ENCODE data around the gene P2RX7. TPM values are rescaled to one million over a fixed set of nuclear protein-coding genes. Genes with fewer than 3 reads are reported as not detected.

Gene P2RX7
- total and polyA plus RNA-seq, 7 donors: 0.07 to 1.3 (median 0.17) TPM

DNA sequence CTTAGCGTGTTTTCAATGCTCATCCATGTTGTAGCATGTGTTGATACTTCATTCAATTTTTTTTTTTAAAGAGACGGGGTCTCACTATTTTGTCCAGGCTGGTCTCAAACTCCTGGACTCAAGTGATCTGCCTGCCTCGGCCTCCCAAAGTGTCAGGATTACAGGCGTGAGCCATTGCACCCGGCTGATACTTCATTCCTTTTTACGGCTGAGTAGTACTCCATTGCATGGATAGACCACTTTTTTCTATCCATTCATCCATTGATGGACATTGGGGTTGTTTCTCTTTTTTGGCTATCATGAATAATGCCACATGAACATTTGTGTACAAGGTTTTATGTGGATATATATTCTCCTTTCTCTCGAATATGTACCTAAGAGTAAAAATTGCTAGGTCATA lies 1.2 kb downstream of the P2RX7 start:
- H3K4me1 ChIP-seq: peaks cover 6% of the 10 kb centered on the region
- DNase-seq (no peak), ATAC-seq (no peak)
- no peaks in the 10 kb centered on the region for H3K27me3 ChIP-seq (ENCODE audit: insufficient read depth in 3 of 3, low read length in 2 of 3)
- intact Hi-C loops (cut with DNase I): no loop called here
- H3K27ac ChIP-seq: no peak overlapping the region
- no peaks in the 10 kb centered on the region for H3K36me3 ChIP-seq (ENCODE audit: insufficient read depth in 1 of 2, low read depth in 1 of 2)
- no peak overlapping the region for H3K4me3 ChIP-seq
- no peaks in the 10 kb centered on the region for H3K9me3 ChIP-seq
- TF ChIP-seq, protein P1, sequence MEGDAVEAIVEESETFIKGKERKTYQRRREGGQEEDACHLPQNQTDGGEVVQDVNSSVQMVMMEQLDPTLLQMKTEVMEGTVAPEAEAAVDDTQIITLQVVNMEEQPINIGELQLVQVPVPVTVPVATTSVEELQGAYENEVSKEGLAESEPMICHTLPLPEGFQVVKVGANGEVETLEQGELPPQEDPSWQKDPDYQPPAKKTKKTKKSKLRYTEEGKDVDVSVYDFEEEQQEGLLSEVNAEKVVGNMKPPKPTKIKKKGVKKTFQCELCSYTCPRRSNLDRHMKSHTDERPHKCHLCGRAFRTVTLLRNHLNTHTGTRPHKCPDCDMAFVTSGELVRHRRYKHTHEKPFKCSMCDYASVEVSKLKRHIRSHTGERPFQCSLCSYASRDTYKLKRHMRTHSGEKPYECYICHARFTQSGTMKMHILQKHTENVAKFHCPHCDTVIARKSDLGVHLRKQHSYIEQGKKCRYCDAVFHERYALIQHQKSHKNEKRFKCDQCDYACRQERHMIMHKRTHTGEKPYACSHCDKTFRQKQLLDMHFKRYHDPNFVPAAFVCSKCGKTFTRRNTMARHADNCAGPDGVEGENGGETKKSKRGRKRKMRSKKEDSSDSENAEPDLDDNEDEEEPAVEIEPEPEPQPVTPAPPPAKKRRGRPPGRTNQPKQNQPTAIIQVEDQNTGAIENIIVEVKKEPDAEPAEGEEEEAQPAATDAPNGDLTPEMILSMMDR (IDR thresholded peaks at IDR 0.05): no peak
- WGBS, 3 donors: 84 to 93% (median 92%) methylated on average over 7 of the region's 7 CpGs

DNA sequence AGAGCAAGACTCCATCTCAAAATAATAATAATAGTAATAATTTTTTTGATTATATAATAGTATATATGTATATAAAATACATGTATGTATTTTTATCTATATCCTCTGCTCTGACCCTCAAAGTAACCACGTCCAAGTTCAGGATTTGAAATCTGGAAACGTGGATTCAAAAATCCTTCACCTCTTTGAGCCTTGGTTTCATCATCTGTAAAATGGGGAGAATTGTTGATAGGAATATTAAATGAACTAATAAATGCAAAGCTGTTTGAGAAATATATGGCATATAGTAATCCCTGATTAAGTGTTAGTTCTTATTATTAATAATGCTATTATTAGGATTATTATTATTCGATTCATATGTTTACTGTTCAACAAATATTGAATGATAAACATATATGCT lies 2.6 kb downstream of the P2RX7 start:
- DNase-seq: no peak
- no peak overlapping the region for H3K27ac ChIP-seq
- WGBS, 3 donors: 93 to 96% (median 96%) methylated on average over 3 of the region's 3 CpGs
- H3K36me3 ChIP-seq (ENCODE audit: insufficient read depth in 1 of 2, low read depth in 1 of 2): no peaks in the 10 kb centered on the region
- no peak for ATAC-seq
- H3K4me1 ChIP-seq: peaks cover 6% of the 10 kb centered on the region
- intact Hi-C loops (cut with DNase I): no loop called here
- TF ChIP-seq, protein P1 (IDR thresholded peaks at IDR 0.05): no peak
- no peaks in the 10 kb centered on the region for H3K27me3 ChIP-seq (ENCODE audit: insufficient read depth in 3 of 3, low read length in 2 of 3)
- no peaks in the 10 kb centered on the region for H3K9me3 ChIP-seq
- no peak overlapping the region for H3K4me3 ChIP-seq

DNA sequence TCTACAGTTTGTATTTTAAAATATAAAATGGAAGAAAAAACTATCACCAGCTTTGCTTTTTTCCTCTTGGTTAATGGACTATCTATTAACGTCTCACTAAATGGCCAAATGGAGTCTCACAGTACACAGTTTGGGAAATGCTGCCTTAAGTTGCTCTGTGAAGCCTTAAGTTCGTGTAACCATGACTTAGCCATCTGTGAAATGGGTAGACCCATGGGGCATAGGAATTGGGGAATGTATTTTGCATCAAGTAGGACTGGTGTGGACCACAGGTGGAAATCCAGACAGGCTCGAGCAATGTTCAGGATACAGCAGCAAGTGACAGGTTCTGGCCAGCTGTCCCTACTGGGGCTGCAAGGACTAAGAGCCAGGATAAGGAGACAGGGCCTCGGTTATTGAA lies 4.8 kb downstream of the P2RX7 start:
- TF ChIP-seq, protein P1 (IDR thresholded peaks at IDR 0.05): no peak
- Histone ChIP-seq H3K9me3 (no peaks in the 10 kb centered on the region), H3K4me3 (no peak overlapping the region), H3K27ac (no peak overlapping the region), H3K4me1 (peaks cover 6% of the 10 kb centered on the region), H3K36me3 (ENCODE audit: insufficient read depth in 1 of 2, low read depth in 1 of 2) (no peaks in the 10 kb centered on the region), H3K27me3 (ENCODE audit: insufficient read depth in 3 of 3, low read length in 2 of 3) (no peaks in the 10 kb centered on the region)
- no peak for DNase-seq
- WGBS, 3 donors: 83 to 90% (median 87%) methylated on average over 4 of the region's 4 CpGs
- intact Hi-C loops (cut with DNase I): no loop called here
- no peak for ATAC-seq

DNA sequence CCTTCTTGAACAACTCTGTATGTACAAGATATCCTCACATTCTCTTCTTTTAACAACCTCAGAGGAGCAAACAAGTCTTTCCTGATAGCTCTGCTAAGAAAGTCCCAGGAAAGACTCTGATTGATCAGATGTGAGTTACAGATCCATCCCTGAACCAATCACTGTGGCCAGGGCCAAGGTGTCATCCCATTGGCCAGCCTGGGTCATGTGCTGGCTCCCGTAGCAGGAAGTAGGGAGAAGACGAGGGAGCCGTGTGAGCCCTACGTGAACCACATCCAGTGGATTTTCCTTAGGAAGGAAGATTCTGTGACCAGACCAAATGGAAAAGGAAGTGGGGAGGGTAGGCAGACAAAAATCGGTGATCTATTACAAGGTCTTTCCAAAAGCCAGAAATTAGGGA lies 5.6 kb downstream of the P2RX7 start:
- Histone ChIP-seq H3K4me1 (peaks cover 5% of the 10 kb centered on the region), H3K36me3 (ENCODE audit: insufficient read depth in 1 of 2, low read depth in 1 of 2) (no peaks in the 10 kb centered on the region), H3K27me3 (ENCODE audit: insufficient read depth in 3 of 3, low read length in 2 of 3) (no peaks in the 10 kb centered on the region), H3K27ac (no peak overlapping the region), H3K9me3 (no peaks in the 10 kb centered on the region), H3K4me3 (no peak overlapping the region)
- DNase-seq (no peak), ATAC-seq (no peak)
- WGBS, 3 donors: 76 to 81% (median 79%) methylated on average over 5 of the region's 5 CpGs
- intact Hi-C loops (cut with DNase I): no loop called here
- TF ChIP-seq, protein P1 (IDR thresholded peaks at IDR 0.05): no peak

DNA sequence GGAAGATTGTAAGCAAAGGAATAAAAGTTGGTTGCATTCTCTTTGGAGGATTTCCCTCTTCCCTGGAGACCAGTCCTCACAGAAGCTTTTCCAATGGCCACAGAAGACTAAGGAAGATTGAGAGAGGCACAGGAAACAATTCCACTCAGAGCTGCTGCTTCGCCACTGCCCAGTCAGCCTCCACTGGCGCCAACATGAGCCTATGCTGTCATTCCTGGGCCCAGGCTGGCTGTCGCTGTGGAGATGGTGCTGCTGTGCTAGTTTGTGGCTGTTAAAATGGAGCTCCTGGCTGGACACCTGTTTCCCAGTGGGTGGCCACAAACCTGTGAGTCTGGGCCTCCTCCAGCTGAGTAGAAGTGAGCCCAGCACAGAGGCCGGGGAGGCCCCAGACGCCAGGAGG lies 6.6 kb downstream of the P2RX7 start:
- TF ChIP-seq, protein P1 (IDR thresholded peaks at IDR 0.05): no peak
- 88 to 94% (median 90%) methylated on average over 5 of the region's 5 CpGs for WGBS, 3 donors
- no peak overlapping the region for H3K27ac ChIP-seq
- no peaks in the 10 kb centered on the region for H3K4me1 ChIP-seq
- no peak for DNase-seq
- H3K4me3 ChIP-seq: no peak overlapping the region
- ATAC-seq: no peak
- H3K9me3 ChIP-seq: no peaks in the 10 kb centered on the region
- no peaks in the 10 kb centered on the region for H3K36me3 ChIP-seq (ENCODE audit: insufficient read depth in 1 of 2, low read depth in 1 of 2)
- intact Hi-C loops (cut with DNase I): no loop called here
- no peaks in the 10 kb centered on the region for H3K27me3 ChIP-seq (ENCODE audit: insufficient read depth in 3 of 3, low read length in 2 of 3)
